Stimulated activated CD8-positive, alpha-beta memory T cell treated with anti-CD3 and anti-CD28 coated beads, Interleukin-4, amount 100 ng/mL, for 4 hours (primary cell): ENCODE measurements around the gene MECP2.

Experiments
- DNase-seq, 2 donors: peaks; one replicate each; pipeline ENCODE4 v3.0.0-alpha.2; 2020; ENCODE audit warnings: low read depth in 2 of 2, low spot score in 1 of 2

MECP2 gene

DNA sequence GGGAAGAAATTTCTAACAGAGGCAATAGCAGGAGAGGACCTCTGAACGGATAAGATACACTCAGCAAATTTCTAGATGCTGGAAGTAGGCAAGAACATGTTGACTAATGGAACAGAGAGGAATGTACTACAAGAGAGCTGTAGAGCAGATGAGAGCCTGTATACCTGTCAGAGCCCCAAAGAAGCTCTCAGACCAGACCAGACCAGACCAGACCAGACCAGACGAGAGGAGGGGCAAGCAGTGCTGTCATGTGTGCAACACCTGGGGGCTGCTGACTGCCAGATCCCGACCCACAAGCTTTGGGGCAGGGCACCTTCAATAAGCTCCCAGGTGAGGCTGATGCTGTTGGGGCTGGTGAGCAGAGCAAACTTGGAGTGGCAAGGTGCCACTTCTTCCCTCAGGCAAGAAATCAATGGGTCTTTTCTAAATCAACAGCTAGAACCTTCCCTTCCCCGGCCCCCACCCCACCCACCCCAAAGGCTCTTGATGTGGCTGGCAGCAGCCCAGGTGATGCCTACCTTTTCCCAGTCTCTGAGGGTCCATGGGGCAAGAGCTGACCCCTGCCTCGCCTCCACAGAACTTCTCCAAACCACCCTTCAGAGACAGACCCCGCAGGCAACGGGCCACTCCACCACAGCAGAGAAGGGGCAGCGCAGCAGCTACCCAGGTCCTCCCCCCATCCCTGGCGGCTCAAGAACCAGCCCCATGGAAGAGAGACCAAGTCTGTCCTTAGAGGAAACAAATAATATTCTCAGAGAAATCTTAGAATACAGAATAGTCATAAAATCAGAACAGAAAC, 32.7 kb downstream of the MECP2 start:
- no peak for DNase-seq

DNA sequence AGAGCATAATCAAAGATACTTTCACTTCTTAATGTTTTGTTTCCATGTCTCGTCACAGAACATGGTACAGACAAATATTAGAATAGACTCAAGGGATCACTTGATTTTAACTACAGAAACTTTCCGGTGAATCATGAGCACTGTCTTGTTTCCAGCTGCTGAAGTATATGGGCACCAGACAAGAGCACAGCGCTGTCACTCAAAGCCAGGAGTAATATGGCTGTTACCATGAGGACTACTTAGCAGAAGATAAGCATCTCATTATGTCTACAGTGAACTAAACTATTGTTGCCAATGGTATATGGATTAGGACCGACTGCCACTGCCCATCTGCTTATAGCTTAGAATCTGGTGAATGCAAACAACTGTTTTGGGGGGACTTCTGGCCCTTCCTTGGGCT, 34.3 kb downstream of the MECP2 start:
- no peak for DNase-seq

DNA sequence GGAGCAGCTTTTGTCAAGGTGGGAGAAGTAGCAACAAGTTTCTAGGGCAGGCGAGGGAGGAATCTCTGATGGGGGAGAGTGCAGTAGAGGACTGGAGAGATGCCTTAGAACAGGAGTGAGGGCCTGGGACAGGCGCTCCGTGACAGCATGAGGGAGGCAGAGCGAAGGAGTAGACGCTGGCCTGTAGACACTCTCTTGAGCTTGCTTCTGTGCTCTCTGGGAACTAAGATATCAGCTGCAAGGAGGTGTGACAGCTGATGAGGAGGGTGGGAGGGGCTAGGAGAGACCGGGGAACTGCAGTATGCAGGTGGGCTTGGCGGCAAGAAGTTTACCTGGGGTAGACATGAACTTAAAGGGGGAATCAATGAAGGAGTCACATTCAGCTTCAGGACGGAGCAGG, 35.7 kb downstream of the MECP2 start:
- no peak for DNase-seq

DNA sequence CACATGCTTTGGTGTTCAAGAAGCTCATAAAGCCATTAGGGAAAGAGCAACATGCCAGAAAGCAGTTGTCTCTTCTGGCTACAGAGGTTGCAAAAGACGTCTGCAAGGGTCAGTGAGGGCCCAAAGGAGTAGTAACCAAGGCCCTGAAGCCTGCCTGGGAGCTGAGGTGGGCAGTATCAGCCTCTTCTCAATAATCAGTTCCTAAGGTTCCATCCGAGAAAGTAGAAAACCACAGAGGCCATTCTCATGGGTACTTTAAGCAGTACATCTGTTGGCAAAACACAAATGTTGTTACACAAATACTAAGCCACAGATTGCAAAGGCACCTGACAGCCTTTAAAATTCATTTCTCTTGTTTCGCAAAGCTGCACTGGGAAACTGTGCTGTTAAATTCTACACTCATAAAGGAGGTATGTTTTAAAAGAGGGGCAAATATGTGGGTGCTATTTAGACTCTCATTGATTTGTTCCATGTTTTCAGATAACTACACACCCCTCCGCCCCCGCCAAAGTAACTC, 37.7 kb downstream of the MECP2 start:
- no peak for DNase-seq

DNA sequence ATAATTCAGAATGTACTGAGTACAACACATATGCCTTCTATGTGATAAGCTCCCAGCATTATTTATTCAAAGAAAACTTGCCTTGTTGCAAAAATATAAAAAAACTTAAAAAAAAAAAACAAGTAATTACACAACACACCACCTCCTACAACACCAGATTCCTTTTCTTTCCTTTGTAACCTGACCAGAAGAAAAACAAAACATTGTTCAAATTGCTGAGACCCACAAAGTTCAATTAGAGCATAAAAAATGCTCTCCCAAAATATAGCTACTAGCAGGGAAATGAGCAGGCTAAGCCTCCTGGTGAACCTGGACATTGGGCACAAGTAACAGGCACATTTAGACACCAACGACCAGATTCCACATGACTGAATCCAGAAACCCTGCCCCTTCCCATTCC, 38.3 kb downstream of the MECP2 start:
- DNase-seq: no peak

DNA sequence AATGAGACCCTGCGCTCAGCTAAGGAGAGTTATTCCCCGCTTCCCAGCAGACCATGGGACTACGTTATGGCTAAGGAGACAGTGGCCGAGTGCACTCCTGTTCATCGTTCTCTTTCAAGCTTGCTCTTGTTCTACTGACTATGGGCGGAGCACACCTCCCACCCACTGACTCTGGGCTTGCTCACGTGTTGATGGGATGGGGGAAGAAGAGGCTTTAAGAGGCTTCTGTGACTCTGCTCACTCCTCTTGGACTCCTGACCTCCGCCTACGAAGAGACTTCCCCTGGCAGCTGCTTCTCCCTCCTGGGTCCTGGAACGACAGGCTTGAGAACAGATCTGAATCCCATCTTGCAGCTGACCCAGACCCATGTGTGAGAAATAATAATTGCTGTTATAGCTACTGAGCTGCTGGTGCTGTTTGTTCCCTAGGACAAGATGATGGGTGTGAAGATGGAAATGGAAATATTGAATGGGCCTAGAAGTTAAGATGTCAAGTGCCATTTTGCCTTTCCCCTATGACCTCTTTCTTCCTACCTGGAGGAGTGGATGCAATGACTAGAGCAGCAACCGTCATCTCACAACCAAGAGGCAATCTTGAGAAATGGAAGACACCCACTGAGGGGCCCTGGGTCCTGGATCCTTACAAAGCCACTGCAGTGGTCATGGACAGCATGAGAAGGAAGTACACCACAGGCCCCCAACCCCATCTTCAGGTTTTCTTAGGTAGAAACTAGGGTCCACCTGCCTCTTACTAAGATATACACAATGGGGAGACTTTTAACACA, 39.1 kb downstream of the MECP2 start:
- no peak for DNase-seq

DNA sequence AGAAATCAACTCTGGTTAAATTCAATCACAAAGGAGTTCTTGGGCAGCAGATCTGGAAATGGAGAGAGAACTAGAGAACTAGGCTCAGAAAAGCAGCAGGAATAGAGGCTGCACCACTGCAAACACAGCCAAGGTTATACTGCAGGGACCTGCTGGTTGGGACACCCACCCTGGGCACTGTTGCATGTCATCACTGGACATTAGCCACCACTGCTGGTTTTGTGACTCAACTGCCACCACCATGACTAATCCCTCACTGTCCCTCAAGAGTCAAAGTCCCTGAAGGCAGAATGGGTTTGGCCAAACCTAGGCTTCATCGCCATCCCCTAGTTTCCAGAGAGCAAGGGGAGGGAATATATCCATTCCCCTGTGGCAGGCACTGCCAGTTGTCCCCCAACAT, 39.7 kb downstream of the MECP2 start:
- DNase-seq: no peak

DNA sequence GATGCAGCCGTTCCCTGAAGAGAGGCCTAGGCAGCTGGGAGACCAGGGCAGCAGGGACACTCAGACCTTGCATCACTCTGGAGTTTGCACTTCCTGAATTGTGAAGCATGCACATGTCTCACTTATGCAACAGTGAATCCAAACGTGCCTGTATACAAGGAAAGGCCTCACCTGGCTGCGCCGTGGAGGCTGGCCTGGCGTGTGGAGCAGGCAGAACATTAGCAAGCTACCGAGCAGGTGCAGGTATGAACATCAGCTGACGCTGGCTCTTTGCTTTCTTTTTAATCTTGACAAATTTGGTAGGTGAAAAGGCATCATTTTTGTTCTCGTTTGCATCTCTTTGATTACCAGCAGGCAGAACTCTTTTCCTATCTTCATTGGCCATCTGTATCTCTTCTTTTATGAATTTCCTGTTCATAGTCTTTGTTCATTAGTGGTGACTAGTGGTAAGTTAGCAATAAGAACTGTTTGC, 40.7 kb downstream of the MECP2 start:
- no peak for DNase-seq

DNA sequence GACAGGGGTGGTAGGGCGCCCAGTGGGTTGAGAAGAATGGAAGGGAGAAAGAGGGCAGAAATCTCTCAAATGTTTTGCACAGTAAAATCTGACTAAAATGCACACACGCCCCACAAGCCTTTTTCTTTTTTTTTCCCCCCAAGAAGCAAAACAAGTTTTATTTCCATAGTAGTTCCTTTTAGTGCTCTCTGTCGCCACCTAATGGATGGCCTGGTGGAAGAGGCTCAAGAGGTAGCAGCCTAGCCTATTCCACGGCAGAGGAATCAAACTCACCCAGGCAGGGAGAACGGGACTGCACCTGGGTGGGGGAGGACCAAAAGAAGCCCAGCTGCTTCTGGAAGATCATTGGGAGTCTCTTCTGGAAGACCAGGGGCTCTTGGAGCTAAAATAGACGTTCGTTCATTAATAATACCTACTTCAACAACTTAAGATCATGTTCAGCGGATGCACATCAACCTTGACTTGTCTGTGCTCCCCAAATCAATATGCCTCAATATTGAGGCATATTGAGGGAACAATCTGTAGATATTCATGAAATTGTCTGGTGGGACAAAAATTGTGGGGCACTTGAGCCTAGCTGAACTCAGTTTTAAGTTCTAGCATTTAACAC, 46.2 kb downstream of the MECP2 start:
- peak; percentile 17 to 48 for DNase-seq

DNA sequence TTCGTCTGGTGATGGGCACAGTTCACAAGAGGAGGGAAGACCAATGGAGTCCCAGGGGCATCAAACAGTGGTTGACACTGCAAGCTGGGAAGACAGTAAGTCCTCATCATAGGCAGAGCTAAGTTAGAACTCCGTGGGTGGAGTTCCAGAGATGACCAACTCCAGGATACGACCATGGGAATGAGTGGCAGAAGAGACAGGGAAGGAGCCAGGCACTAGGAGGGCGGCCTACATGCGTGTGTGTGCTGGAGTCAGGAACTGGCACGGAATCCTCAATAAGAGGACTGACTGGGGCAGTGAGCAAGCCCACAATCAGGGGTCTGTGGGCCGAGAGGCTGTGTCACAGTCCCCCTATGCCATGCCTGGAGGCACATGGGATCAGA, 47.4 kb downstream of the MECP2 start:
- DNase-seq: no peak

DNA sequence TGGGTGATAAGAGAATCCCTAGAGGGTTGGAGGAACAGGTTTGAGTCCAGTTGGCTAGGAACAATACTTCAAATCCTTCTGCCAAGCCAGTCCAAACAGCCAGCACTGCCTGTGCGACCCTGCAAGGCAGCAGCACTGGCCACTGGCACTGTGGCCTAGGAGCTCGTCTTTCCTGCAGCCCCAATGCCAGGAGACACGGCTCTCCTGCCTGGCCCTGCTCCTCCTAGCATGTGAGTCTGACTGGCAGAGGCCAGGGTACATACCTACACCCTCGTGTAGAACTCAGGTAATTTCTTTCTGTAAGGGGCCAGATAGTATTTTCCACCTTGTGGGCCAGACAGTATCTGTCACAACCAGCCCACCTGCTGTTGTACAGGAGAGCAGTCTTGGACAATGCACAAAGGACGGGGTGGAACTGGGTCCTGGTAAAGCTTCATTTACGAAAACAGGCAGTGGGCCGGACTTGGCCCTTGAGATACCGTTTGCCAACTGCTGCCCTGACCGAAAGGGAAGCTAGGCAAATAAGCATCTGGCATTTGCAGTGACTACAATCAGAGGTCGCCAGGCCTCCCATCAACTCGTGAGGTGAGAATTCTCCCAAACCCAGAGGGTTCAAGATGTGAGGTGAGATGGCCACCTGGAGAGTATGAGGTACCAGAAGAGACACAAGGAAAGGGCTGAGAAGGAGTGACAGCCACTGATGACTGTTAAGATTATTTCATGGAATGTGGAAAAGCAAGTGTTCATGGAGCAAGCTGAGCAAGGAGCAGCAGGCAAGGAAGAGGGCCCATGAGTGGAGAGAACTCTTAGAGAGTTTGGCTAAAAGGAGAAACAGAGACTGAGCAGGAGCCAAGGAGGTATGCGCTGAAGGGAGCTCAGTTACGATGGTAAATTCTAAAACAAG, 48.1 kb downstream of the MECP2 start:
- no peak for DNase-seq

DNA sequence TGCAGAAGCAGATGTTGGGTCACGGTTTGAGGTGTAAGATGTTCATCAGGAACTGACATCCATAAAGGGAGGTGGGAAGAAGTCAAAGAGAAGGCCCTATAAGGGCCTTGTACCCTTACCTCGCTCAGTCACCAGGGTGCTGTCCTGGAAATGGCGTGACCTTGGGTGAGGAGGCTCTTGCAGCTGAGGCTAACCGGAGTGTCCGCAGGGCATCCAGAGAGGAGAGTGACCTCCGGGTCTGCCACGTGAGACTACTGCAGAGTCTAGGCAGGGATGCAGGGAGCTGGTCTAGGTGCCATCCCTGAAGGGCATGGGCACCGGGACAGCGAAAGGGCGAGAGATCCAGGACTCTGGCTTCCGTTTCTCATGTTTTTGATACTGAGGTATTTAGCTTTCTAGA, 49.1 kb downstream of the MECP2 start:
- DNase-seq: no peak

DNA sequence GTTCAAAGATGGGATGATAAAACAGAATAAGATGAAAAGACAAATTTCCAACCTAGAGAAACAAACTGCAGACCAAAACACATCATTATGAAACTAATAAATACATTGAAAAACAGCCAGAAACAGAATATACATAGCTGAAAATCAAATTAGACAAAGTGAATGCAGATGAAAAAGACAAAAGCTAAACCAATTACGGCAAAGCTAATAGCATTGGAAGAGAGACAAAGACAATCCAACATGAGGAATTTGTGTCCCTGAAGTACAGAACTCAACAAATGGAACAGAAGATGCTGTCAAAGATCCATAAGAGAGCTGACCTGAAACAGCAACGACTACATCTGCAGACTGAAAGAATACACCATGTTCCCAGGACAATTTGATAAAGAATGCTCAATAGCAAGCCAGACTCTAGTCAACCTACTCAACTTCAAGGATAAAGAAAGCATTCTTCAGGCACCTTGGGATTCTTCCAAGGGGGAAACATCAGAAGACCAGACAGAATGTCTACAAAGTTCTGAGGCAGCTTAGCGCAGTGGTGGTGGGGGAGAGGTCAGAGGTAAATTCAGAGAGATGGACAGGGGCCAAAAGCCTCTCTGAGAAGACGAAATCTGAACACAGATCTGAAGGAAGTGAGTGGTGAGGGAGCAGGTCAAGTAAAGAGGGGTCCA, 50.4 kb downstream of the MECP2 start:
- DNase-seq: no peak

DNA sequence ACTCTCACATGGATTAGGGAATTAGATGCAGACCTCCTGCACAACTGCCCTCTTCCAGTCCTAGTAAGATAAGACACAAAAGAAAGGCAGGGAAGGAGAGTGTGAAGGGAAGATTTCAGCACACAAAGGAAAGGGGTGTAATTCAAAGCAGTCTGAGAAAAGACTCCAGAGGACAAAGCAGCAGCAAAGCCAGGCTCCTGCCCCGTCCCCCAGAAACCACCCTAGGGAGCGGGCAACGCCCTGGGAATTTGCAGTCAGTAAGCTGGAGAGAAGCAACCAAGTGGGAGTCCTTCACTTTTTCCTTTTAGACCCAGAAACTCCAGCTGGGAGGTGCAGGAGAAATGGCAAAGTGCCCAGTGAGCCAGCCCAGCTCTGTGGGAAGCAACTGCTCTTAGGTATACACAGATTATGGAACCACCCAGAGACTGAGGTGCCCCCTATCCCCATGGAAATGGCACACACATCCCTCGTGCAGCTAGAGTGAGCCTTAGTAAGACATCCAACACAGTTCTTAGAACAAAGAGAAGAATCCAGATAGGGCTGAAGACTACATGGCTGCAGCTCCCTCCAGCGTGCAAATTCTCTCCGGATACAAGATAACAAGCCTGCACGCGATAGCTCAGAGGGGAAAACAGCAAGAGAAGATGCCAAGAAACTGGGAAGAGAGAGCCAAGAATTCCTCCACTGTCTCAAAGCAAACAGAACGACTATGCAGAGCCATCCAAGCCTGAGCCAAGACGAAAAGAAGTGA, 51.3 kb downstream of the MECP2 start:
- no peak for DNase-seq

DNA sequence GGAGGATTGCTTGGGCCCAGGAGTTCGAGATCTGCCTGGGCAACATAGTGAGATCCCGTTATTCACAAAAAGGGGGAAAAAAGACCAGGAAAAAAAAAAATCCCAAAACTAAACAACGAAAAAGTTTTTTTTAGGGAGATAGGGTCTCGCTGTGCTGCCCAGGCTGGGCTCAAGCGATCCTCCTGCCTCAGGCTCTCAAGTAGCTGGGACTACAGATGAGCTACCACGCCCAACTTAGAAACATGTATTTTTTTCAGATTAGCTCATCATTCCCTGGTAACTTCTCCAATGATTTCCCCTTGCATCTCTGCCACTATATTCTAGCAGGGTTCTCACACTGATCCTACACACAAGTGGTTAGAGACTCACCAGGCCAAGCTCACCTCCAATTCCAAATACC, 53.4 kb downstream of the MECP2 start:
- no peak for DNase-seq

DNA sequence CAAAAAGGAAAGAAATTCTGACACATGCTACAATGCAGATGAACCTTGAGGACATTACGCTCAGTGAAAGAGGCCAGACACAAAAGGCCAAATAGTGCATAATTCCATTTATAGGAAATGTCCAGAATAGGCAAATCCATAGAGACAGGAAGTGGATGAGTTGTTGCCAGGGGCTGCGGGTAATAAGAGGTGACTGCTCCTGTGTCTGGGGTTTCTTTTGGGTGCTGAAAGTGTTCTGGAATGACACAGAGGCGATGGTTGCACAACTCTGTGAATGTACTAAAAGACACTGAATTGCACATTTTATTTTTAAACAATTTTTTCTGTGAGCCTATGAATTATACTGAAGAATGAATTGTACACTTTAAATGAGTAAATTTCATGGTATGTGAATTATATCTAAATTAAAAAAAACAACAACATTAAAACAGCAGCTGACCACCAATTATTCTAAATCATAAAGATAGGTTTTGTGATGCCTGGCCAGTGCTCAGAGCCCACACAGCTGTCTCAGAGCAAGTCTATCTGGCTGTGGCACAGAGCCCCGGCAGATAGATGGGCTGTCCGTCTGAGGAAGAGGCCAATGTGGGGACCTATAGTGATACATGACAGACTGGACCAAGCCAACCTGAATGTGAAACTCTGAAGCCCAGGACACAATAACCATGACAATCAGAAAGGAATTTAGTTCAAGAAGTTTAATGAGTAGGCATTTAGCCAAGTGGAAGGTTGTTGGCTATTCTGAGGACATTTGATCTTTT, 54.3 kb downstream of the MECP2 start:
- no peak for DNase-seq

DNA sequence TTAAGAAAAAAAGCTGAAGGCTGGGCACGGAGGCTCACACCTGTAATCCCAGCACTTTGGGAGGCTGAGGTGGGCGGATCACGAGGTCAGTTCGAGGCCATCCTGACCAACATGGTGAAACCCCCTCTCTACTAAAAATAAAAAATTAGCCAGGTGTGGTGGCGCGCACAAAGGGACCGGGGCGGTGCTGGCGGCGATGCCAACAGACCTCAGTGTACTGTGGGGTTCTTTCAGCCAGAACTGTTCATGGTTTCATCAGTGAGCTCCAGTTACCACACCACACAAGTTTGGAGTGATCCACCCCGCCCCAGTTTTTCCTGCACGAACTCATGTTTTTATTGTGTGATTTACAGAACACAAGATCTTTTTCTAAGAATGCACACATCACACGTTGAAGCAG, 56.7 kb downstream of the MECP2 start:
- DNase-seq: no peak

DNA sequence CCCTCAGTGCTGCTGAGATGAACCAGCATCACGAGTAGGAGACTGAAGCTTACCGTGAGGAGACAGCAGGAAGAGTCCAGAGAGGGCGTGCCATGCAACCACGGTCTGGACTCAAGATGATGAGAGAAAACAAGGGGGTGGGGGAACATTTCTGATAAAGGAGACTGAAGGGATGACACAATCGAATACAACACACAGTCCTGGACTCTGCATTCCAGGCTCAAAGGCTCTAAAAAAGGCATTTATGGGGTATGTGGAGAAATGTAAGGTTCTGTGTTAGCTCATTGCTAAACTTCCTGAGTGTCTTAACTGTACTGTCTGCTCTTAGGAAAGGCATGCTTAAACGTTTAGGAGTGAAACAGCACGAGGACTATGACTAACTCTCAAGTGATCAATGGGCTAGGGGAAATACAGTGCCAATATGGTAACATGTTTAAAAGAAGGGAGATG, 57.2 kb downstream of the MECP2 start:
- DNase-seq: no peak

DNA sequence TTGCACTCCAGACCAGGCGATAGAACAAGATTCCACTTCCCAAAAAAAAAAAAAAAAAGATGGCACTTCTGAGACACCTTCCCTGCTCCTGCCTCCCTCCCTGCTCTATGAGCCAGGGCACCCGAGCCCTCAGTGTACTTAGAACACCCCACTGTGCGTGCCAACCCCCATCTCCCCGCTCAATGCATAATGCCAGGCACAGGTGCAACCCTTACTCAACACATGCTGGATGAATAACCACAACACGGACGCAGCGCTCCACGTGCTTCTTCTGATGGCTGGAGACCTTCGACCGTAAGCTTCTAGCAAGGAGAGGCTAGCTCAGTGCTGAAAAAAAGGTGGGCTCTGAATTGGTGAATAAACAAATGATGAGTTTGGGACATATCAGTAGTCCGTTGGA, 57.9 kb downstream of the MECP2 start:
- DNase-seq: no peak
